Measurements from ENCODE around the gene WHAMM.
"Not testable (repeated sequence)": the region's sequence is repeated elsewhere in the genome, so short reads cannot be mapped to it uniquely, and the experiment has no call there.

- not testable (repeated sequence) for TF ChIP-seq EZH2 (IDR thresholded peaks at IDR 0.05; ENCODE audit: low read depth); CTCF (conservative IDR thresholded peaks at IDR 0.05)
Measured at GRCh38 chr15:82865981-82866380, 56.6 kb downstream of the WHAMM start.

Data from PC-9 (cell line).